ENCODE results near the gene STPG1. TPM values are rescaled to one million over a fixed set of nuclear protein-coding genes. Genes with fewer than 3 reads are reported as not detected.

Gene STPG1
- total RNA-seq, 1 experiment from 2014 or later, result 14.9 TPM

GRCh38 chr1:24337455-24337854 is 76.1 kb downstream of the STPG1 start:
- no TSS peak for BruUV-seq (replicated peaks)
- Histone ChIP-seq H3F3A (ENCODE audit: low read length, unreplicated experiment) (no peaks in the 10 kb centered on the region), H3K27ac (ENCODE audit: low read length) (no peak overlapping the region), H3K4me3 (ENCODE audit: low read length) (no peak overlapping the region), H3K4me2 (ENCODE audit: low read length) (no peak overlapping the region), H3K27me3 (ENCODE audit: low read length) (no peaks in the 10 kb centered on the region), H4K20me1 (ENCODE audit: low read length) (no peaks in the 10 kb centered on the region), H3K9me2 (replicated peaks; ENCODE audit: low read length) (no peaks in the 10 kb centered on the region), H3K4me1 (ENCODE audit: insufficient read depth, low read length) (no peaks in the 10 kb centered on the region), H3K9ac (ENCODE audit: low read length) (no peak overlapping the region), H2AFZ (ENCODE audit: low read length) (no peak overlapping the region), H3K9me3 (ENCODE audit: low read length) (no peaks in the 10 kb centered on the region), H3K36me3 (ENCODE audit: low read depth, low read length) (no peaks in the 10 kb centered on the region), H3K79me2 (ENCODE audit: low read length) (no peaks in the 10 kb centered on the region)
- TF ChIP-seq EZH2phosphoT487 (IDR thresholded peaks at IDR 0.05; ENCODE audit: borderline replicate concordance, low read length) (no peak), CTCF (conservative IDR thresholded peaks at IDR 0.05; ENCODE audit: low read depth, low read length) (no peak), EZH2 (IDR thresholded peaks at IDR 0.05; ENCODE audit: low read length, unreplicated experiment) (no peak)
- CTCF ChIA-PET, result no interaction called here
- ATAC-seq (no peak), DNase-seq (no peak)
- intact Hi-C loops (cut with micrococcal nuclease), result no loop called here
- POLR2A ChIA-PET (ENCODE audit: unreplicated experiment), result no interaction called here

- Histone ChIP-seq H4K20me1 (ENCODE audit: low read length) (no peaks in the 10 kb centered on the region), H3F3A (ENCODE audit: low read length, unreplicated experiment) (no peaks in the 10 kb centered on the region), H3K27me3 (ENCODE audit: low read length) (no peaks in the 10 kb centered on the region), H3K79me2 (ENCODE audit: low read length) (no peaks in the 10 kb centered on the region), H3K4me1 (ENCODE audit: insufficient read depth, low read length) (no peaks in the 10 kb centered on the region), H3K27ac (ENCODE audit: low read length) (no peak overlapping the region), H3K9me2 (replicated peaks; ENCODE audit: low read length) (no peaks in the 10 kb centered on the region), H2AFZ (ENCODE audit: low read length) (no peak overlapping the region), H3K4me3 (ENCODE audit: low read length) (no peak overlapping the region), H3K4me2 (ENCODE audit: low read length) (no peak overlapping the region), H3K9me3 (ENCODE audit: low read length) (no peaks in the 10 kb centered on the region), H3K36me3 (ENCODE audit: low read depth, low read length) (no peaks in the 10 kb centered on the region), H3K9ac (ENCODE audit: low read length) (no peak overlapping the region)
- ChIA-PET CTCF (no interaction called here), POLR2A (ENCODE audit: unreplicated experiment) (no interaction called here)
- DNase-seq, result no peak
- no peak for ATAC-seq
- BruUV-seq (replicated peaks), result no TSS peak
- intact Hi-C loops (cut with micrococcal nuclease), result no loop called here
- TF ChIP-seq EZH2 (IDR thresholded peaks at IDR 0.05; ENCODE audit: low read length, unreplicated experiment) (no peak), EZH2phosphoT487 (IDR thresholded peaks at IDR 0.05; ENCODE audit: borderline replicate concordance, low read length) (no peak), CTCF (conservative IDR thresholded peaks at IDR 0.05; ENCODE audit: low read depth, low read length) (no peak)
These were observed 77.5 kb downstream of the STPG1 start for GRCh38 chr1:24336075-24336474.

- Histone ChIP-seq H3K4me3 (ENCODE audit: low read length) (no peak overlapping the region), H3K36me3 (ENCODE audit: low read depth, low read length) (no peaks in the 10 kb centered on the region)
These were observed 81.5 kb downstream of the STPG1 start for GRCh38 chr1:24331961-24332673.

More at GRCh38 chr1:24331961-24332673, 81.5 kb downstream of the STPG1 start:
- BruUV-seq (replicated peaks), result no TSS peak
- H3K4me2 ChIP-seq (ENCODE audit: low read length), result no peak overlapping the region
- no peaks in the 10 kb centered on the region for H3K9me2 ChIP-seq (replicated peaks; ENCODE audit: low read length)
- H3K9ac ChIP-seq (ENCODE audit: low read length), result no peak overlapping the region
- DNase-seq, result no peak
- H4K20me1 ChIP-seq (ENCODE audit: low read length), result no peaks in the 10 kb centered on the region
- no peak overlapping the region for H3K27ac ChIP-seq (ENCODE audit: low read length)
- no peaks in the 10 kb centered on the region for H3K79me2 ChIP-seq (ENCODE audit: low read length)
- no peaks in the 10 kb centered on the region for H3K4me1 ChIP-seq (ENCODE audit: insufficient read depth, low read length)
- H3K27me3 ChIP-seq (ENCODE audit: low read length), result no peaks in the 10 kb centered on the region
- ChIA-PET POLR2A (ENCODE audit: unreplicated experiment) (no interaction called here), CTCF (no interaction called here)
- intact Hi-C loops (cut with micrococcal nuclease), result no loop called here
- no peaks in the 10 kb centered on the region for H3F3A ChIP-seq (ENCODE audit: low read length, unreplicated experiment)
- no peaks in the 10 kb centered on the region for H3K9me3 ChIP-seq (ENCODE audit: low read length)
- no peak for ATAC-seq
- H2AFZ ChIP-seq (ENCODE audit: low read length), result no peak overlapping the region
- TF ChIP-seq EZH2 (IDR thresholded peaks at IDR 0.05; ENCODE audit: low read length, unreplicated experiment) (no peak), EZH2phosphoT487 (IDR thresholded peaks at IDR 0.05; ENCODE audit: borderline replicate concordance, low read length) (no peak), CTCF (conservative IDR thresholded peaks at IDR 0.05; ENCODE audit: low read depth, low read length) (no peak)
